GM12878 (cell line): ENCODE data around the gene FLII.

ENCODE experiments used
- EP300 ChIP-seq, 2 experiments: fragments of 150-350 bp in 1 of 2; IDR thresholded peaks; 2 replicates each; pipeline ENCODE4 v1.6.1; 2011 to 2012; ENCODE audit warnings: low read depth in 2 of 2, low read length in 2 of 2, borderline replicate concordance in 1 of 2, improper control_type of control experiment in 1 of 2, inconsistent platforms in 1 of 2; ENCODE audit not compliant: control insufficient read depth in 1 of 2
- ETV6 ChIP-seq, 2 experiments: fragments of 450-650 bp in 1 of 2; IDR thresholded peaks in 1 of 2; conservative IDR thresholded peaks in 1 of 2; 2 replicates each; pipeline ENCODE4 v1.6.1; 2014; ENCODE audit warnings: antibody characterized with exemption in 1 of 2, borderline replicate concordance in 1 of 2, low read depth in 1 of 2, mild to moderate bottlenecking in 1 of 2, moderate library complexity in 1 of 2
- EZH2 ChIP-seq: IDR thresholded peaks from 2 replicates; pipeline ENCODE4 v1.6.1; 2012; ENCODE audit warnings: low read depth, mild to moderate bottlenecking, control low read depth, inconsistent platforms, low read length, borderline replicate concordance; ENCODE audit not compliant: control insufficient read depth
- HDGF ChIP-seq: fragments of 450-650 bp; IDR thresholded peaks from 2 replicates; pipeline ENCODE4 v1.6.1; 2016; ENCODE audit warnings: antibody characterized with exemption
- KDM1A ChIP-seq: fragments of 200-600 bp; sonication (generic); IDR thresholded peaks from 2 replicates; pipeline ENCODE4 v1.6.1; 2016; ENCODE audit warnings: borderline replicate concordance
- MEF2B ChIP-seq: fragments of 450-650 bp; IDR thresholded peaks from 2 replicates; pipeline ENCODE4 v1.6.1; 2018; ENCODE audit warnings: mild to moderate bottlenecking, moderate library complexity; ENCODE audit not compliant: partially characterized antibody, poor library complexity, severe bottlenecking
- NFYB ChIP-seq: IDR thresholded peaks from 2 replicates; pipeline ENCODE4 v1.6.1; 2011; ENCODE audit warnings: low read depth, mild to moderate bottlenecking, low read length, improper control_type of control experiment, moderate library complexity; ENCODE audit not compliant: insufficient read depth
- SKIL ChIP-seq: fragments of 450-650 bp; IDR thresholded peaks from 2 replicates; pipeline ENCODE4 v1.6.1; 2017; ENCODE audit warnings: mild to moderate bottlenecking, low read depth, inconsistent platforms; ENCODE audit not compliant: poor library complexity, severe bottlenecking
- ZNF274 ChIP-seq: IDR thresholded peaks from one replicate; pipeline ENCODE4 v1.8.0; 2011; ENCODE audit not compliant: insufficient read length, insufficient read depth
- TF ChIP-seq, protein P1 (sequence below): IDR thresholded peaks from 2 replicates; pipeline ENCODE4 v1.6.1; 2012; ENCODE audit warnings: low read depth, low read length, improper control_type of control experiment
- TF ChIP-seq, protein P2 (sequence below): fragments of 450-650 bp; IDR thresholded peaks from 2 replicates; pipeline ENCODE4 v1.6.1; 2016; ENCODE audit warnings: mild to moderate bottlenecking, moderate library complexity, borderline replicate concordance
- TF ChIP-seq, protein P3 (sequence below), 3 experiments: IDR thresholded peaks in 2 of 3; conservative IDR thresholded peaks in 1 of 3; 2 replicates each; pipeline ENCODE4 v1.5.1; 2011; ENCODE audit warnings: low read depth in 3 of 3, low read length in 3 of 3, mild to moderate bottlenecking in 3 of 3, control low read depth in 2 of 3, moderate library complexity in 2 of 3, inconsistent platforms in 1 of 3, mixed read lengths in 1 of 3; ENCODE audit not compliant: control insufficient read depth in 2 of 3, insufficient read depth in 1 of 3; ENCODE audit errors: extremely low read depth in 1 of 3

- no peak for TF ChIP-seq EP300 (IDR thresholded peaks at IDR 0.05; ENCODE audit: borderline replicate concordance in 1 of 2, control insufficient read depth in 1 of 2, low read depth in 2 of 2, low read length in 2 of 2)
- TF ChIP-seq ZNF274, result no peak
- TF ChIP-seq, protein P1, sequence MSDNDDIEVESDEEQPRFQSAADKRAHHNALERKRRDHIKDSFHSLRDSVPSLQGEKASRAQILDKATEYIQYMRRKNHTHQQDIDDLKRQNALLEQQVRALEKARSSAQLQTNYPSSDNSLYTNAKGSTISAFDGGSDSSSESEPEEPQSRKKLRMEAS, result no peak
- TF ChIP-seq SKIL, result no peak
- TF ChIP-seq, protein P2, sequence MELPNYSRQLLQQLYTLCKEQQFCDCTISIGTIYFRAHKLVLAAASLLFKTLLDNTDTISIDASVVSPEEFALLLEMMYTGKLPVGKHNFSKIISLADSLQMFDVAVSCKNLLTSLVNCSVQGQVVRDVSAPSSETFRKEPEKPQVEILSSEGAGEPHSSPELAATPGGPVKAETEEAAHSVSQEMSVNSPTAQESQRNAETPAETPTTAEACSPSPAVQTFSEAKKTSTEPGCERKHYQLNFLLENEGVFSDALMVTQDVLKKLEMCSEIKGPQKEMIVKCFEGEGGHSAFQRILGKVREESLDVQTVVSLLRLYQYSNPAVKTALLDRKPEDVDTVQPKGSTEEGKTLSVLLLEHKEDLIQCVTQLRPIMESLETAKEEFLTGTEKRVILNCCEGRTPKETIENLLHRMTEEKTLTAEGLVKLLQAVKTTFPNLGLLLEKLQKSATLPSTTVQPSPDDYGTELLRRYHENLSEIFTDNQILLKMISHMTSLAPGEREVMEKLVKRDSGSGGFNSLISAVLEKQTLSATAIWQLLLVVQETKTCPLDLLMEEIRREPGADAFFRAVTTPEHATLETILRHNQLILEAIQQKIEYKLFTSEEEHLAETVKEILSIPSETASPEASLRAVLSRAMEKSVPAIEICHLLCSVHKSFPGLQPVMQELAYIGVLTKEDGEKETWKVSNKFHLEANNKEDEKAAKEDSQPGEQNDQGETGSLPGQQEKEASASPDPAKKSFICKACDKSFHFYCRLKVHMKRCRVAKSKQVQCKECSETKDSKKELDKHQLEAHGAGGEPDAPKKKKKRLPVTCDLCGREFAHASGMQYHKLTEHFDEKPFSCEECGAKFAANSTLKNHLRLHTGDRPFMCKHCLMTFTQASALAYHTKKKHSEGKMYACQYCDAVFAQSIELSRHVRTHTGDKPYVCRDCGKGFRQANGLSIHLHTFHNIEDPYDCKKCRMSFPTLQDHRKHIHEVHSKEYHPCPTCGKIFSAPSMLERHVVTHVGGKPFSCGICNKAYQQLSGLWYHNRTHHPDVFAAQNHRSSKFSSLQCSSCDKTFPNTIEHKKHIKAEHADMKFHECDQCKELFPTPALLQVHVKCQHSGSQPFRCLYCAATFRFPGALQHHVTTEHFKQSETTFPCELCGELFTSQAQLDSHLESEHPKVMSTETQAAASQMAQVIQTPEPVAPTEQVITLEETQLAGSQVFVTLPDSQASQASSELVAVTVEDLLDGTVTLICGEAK, result no peak
- no peak for TF ChIP-seq HDGF
- no peak for TF ChIP-seq EZH2
- TF ChIP-seq KDM1A, result no peak
- TF ChIP-seq, protein P3, sequence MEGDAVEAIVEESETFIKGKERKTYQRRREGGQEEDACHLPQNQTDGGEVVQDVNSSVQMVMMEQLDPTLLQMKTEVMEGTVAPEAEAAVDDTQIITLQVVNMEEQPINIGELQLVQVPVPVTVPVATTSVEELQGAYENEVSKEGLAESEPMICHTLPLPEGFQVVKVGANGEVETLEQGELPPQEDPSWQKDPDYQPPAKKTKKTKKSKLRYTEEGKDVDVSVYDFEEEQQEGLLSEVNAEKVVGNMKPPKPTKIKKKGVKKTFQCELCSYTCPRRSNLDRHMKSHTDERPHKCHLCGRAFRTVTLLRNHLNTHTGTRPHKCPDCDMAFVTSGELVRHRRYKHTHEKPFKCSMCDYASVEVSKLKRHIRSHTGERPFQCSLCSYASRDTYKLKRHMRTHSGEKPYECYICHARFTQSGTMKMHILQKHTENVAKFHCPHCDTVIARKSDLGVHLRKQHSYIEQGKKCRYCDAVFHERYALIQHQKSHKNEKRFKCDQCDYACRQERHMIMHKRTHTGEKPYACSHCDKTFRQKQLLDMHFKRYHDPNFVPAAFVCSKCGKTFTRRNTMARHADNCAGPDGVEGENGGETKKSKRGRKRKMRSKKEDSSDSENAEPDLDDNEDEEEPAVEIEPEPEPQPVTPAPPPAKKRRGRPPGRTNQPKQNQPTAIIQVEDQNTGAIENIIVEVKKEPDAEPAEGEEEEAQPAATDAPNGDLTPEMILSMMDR (IDR thresholded peaks at IDR 0.05 in 2 of 3, conservative IDR thresholded peaks at IDR 0.05 in 1 of 3; ENCODE audit: control insufficient read depth in 2 of 3, extremely low read depth in 1 of 3, insufficient read depth in 1 of 3, low read depth in 3 of 3, low read length in 3 of 3), result no peak
- TF ChIP-seq ETV6 (conservative IDR thresholded peaks at IDR 0.05 in 1 of 2, IDR thresholded peaks at IDR 0.05 in 1 of 2; ENCODE audit: borderline replicate concordance in 1 of 2, low read depth in 1 of 2), result no peak
- TF ChIP-seq NFYB, result no peak
- TF ChIP-seq MEF2B, result no peak
Observed at GRCh38 chr17:18197535-18198194, 60.9 kb downstream of the FLII start.
